IMR-90 (cell line): ENCODE measurements around the gene PTGR2. TPM values are rescaled to one million over a fixed set of nuclear protein-coding genes. Genes with fewer than 3 reads are reported as not detected.

ENCODE experiments used
- ATAC-seq: fragments of 200-7000 bp; cut with Tn5 transposase; 2 replicates; pipeline ENCODE4 v1.9.1; 2020; ENCODE audit warnings: low read depth, mild to moderate bottlenecking, moderate library complexity
- BruUV-seq: library from RNA; stranded (reverse); fragments of 400-500 nt; replicated peaks from 2 replicates; lab custom pipeline; 2021; lab: Mats Ljungman, UMichigan
- CTCF ChIA-PET: fragments of 300-600 bp; formaldehyde crosslinking; extraction: SDS; loops from one replicate; lab custom pipeline; 2021; ENCODE audit warnings: antibody characterized with exemption; lab: Yijun Ruan, JAX
- POLR2A ChIA-PET: fragments of 300-600 bp; sonication (Branson Sonifier 250); formaldehyde crosslinking; loops from one replicate; lab custom pipeline; 2022; ENCODE audit warnings: antibody characterized with exemption; ENCODE audit not compliant: unreplicated experiment; lab: Charles Lee
- DNase-seq: peaks from one replicate; pipeline ENCODE4 v3.0.0; 2013
- H2AFZ ChIP-seq: replicated peaks from 2 replicates; pipeline ENCODE3; 2013; ENCODE audit warnings: low read length, mild to moderate bottlenecking; ENCODE audit not compliant: poor library complexity
- H2AK5ac ChIP-seq: 2 replicates; pipeline ENCODE4 v1.6.1; 2013; ENCODE audit warnings: low read depth, low read length, inconsistent platforms
- H2AK9ac ChIP-seq: replicated peaks from 2 replicates; pipeline ENCODE3; 2013; ENCODE audit warnings: mild to moderate bottlenecking, low read depth, low read length, moderate library complexity; ENCODE audit not compliant: poor library complexity
- H2BK120ac ChIP-seq: 2 replicates; pipeline ENCODE4 v1.6.1; 2013; ENCODE audit warnings: low read depth, low read length, inconsistent platforms
- H2BK15ac ChIP-seq: 3 replicates; pipeline ENCODE4 v1.6.1; 2013; ENCODE audit warnings: low read depth, low read length, inconsistent platforms
- H2BK20ac ChIP-seq: 2 replicates; pipeline ENCODE4 v1.6.1; 2013; ENCODE audit warnings: low read depth, mild to moderate bottlenecking, inconsistent platforms, low read length, moderate library complexity
- H2BK5ac ChIP-seq: 2 replicates; pipeline ENCODE4 v1.6.1; 2013; ENCODE audit warnings: mild to moderate bottlenecking, low read depth, low read length, inconsistent platforms; ENCODE audit not compliant: poor library complexity, severe bottlenecking
- H3K14ac ChIP-seq: replicated peaks from 2 replicates; pipeline ENCODE4 v1.6.1; 2013; ENCODE audit warnings: low read depth, low read length, inconsistent platforms
- H3K18ac ChIP-seq: 2 replicates; pipeline ENCODE4 v1.6.1; 2013; ENCODE audit warnings: low read depth, low read length, control low read depth
- H3K23ac ChIP-seq: 2 replicates; pipeline ENCODE4 v1.6.1; 2013; ENCODE audit warnings: low read depth, low read length, inconsistent platforms
- H3K27ac ChIP-seq: 2 replicates; pipeline ENCODE4 v1.5.1; 2013; ENCODE audit warnings: mild to moderate bottlenecking, control low read depth, low read length; ENCODE audit not compliant: insufficient read depth
- H3K27me3 ChIP-seq: 2 replicates; pipeline ENCODE4 v1.6.1; 2013; ENCODE audit warnings: low read length; ENCODE audit not compliant: control insufficient read depth, insufficient read depth
- H3K36me3 ChIP-seq: 2 replicates; pipeline ENCODE4 v1.6.1; 2013; ENCODE audit warnings: low read length, mixed read lengths; ENCODE audit not compliant: control insufficient read depth, insufficient read depth
- H3K4ac ChIP-seq: 2 replicates; pipeline ENCODE4 v1.6.1; 2013; ENCODE audit warnings: low read depth, low read length, inconsistent platforms
- H3K4me1 ChIP-seq: 2 replicates; pipeline ENCODE4 v1.6.1; 2013; ENCODE audit warnings: low read length, mixed read lengths; ENCODE audit not compliant: control insufficient read depth, insufficient read depth
- H3K4me2 ChIP-seq: 2 replicates; pipeline ENCODE4 v1.6.1; 2013; ENCODE audit warnings: low read depth, mild to moderate bottlenecking, control low read depth, low read length, moderate library complexity
- H3K4me3 ChIP-seq: 2 replicates; pipeline ENCODE4 v1.5.1; 2013; ENCODE audit warnings: low read depth, mild to moderate bottlenecking, control low read depth, low read length, moderate library complexity; ENCODE audit not compliant: insufficient read depth
- H3K56ac ChIP-seq: 2 replicates; pipeline ENCODE4 v1.6.1; 2013; ENCODE audit warnings: low read length, inconsistent platforms; ENCODE audit not compliant: insufficient read depth; ENCODE audit errors: extremely low read depth
- H3K79me1 ChIP-seq, 2 experiments: 2 replicates each; pipeline ENCODE4 v1.6.1; 2013; ENCODE audit warnings: low read length in 2 of 2, inconsistent platforms in 1 of 2, low read depth in 1 of 2
- H3K9ac ChIP-seq: 2 replicates; pipeline ENCODE4 v1.6.1; 2013; ENCODE audit warnings: low read depth, low read length, control low read depth
- H3K9me1 ChIP-seq: 2 replicates; pipeline ENCODE4 v1.6.1; 2013; ENCODE audit warnings: low read length, inconsistent platforms; ENCODE audit not compliant: insufficient read depth
- H3K9me3 ChIP-seq: 2 replicates; pipeline ENCODE4 v1.6.1; 2013; ENCODE audit warnings: low read length; ENCODE audit not compliant: control insufficient read depth, insufficient read depth
- H4K20me1 ChIP-seq: 2 replicates; pipeline ENCODE4 v1.6.1; 2013; ENCODE audit warnings: low read length, inconsistent platforms; ENCODE audit not compliant: insufficient read depth
- H4K5ac ChIP-seq: 2 replicates; pipeline ENCODE4 v1.6.1; 2013; ENCODE audit warnings: mild to moderate bottlenecking, low read depth, low read length, control low read depth
- H4K8ac ChIP-seq, 2 experiments: 2 replicates each; pipeline ENCODE4 v1.6.1; 2013; ENCODE audit warnings: low read depth in 2 of 2, low read length in 2 of 2, control low read depth in 1 of 2, inconsistent platforms in 1 of 2
- H4K91ac ChIP-seq: 2 replicates; pipeline ENCODE4 v1.6.1; 2013; ENCODE audit warnings: low read depth, low read length, inconsistent platforms; ENCODE audit not compliant: insufficient read depth
- FOS ChIP-seq: fragments of 150-350 bp; IDR thresholded peaks from 2 replicates; pipeline ENCODE4 v1.6.1; 2016; ENCODE audit warnings: low read depth, low read length
- MAFK ChIP-seq: IDR thresholded peaks from 2 replicates; pipeline ENCODE4 v1.6.1; 2012; ENCODE audit warnings: low read depth, low read length, improper control_type of control experiment
- WGBS, 2 experiments: methylation state at CpG; one replicate each; pipeline versions ENCODE4 v1.1.5 to v1.1.7; 2013; ENCODE audit warnings: missing lambda C conversion rate in 2 of 2; ENCODE audit not compliant: insufficient read length in 1 of 2; ENCODE audit errors: extremely low coverage in 2 of 2; 5-methylcytosine and 5-hydroxymethylcytosine counted together
- dilution Hi-C: fragments of 300-500 bp; cut with HindIII; formaldehyde crosslinking; loops from one replicate; pipeline ENCODE4 v1.14.3; 2018; ENCODE audit warnings: low sequenced_read_pairs; ENCODE audit not compliant: unreplicated experiment
- in situ Hi-C: fragments of 300-500 bp; cut with MboI; formaldehyde crosslinking; loops from 3 replicates; pipeline ENCODE4 v1.14.3; 2019; ENCODE audit warnings: low sequenced_read_pairs, inconsistent platforms, mixed read lengths
- intact Hi-C: fragments of 100-400 bp; cut with micrococcal nuclease; formaldehyde crosslinking; loops from 2 replicates; pipeline ENCODE4 v1.10.0; 2022
- polyA plus RNA-seq, 3 experiments: library from polyadenylated mRNA; depleted of rRNA; stranded (reverse); fragments of >200 nt; gene quantifications; 2 replicates each; pipeline ENCODE4 v1.2.3, GENCODE V29; 2012; ENCODE audit warnings: low replicate concordance in 1 of 3
- total RNA-seq: library from RNA; depleted of rRNA; stranded (reverse); fragments of >200 nt; gene quantifications from 2 replicates; pipeline ENCODE4 v1.2.3, GENCODE V29; 2012

Gene PTGR2
- total and polyA plus RNA-seq, 2 of the 4 experiments (the other 2 are of a cell fraction) = 1.3 to 3.2 TPM

GRCh38 chr14:73888971-73889370 lies 37.3 kb downstream of the PTGR2 start:
- Histone ChIP-seq H2BK20ac (no peak overlapping the region), H3K56ac (no peak overlapping the region), H4K91ac (no peak overlapping the region), H4K5ac (no peak overlapping the region), H3K9me1 (no peaks in the 10 kb centered on the region; the same call in none of the 2 replicates), H3K27ac (no peak overlapping the region), H2AK9ac (no peak overlapping the region), H4K8ac (no peak overlapping the region), H2AK5ac (no peak overlapping the region), H3K9ac (no peak overlapping the region), H3K14ac (no peak overlapping the region), H3K4ac (no peak overlapping the region), H3K4me2 (no peak overlapping the region), H3K4me1 (peaks cover 2% of the 10 kb centered on the region; the same call in 1 of the 2 replicates), H2BK15ac (no peak overlapping the region), H2AFZ (no peak overlapping the region), H3K4me3 (no peak overlapping the region), H3K36me3 (peaks cover 2% of the 10 kb centered on the region; the same call in 1 of the 2 replicates), H3K79me1 (peaks cover 4 to 38% of the 10 kb centered on the region in 2 experiments), H2BK5ac (no peak overlapping the region), H3K27me3 (no peaks in the 10 kb centered on the region), H3K9me3 (no peaks in the 10 kb centered on the region), H3K23ac (no peak overlapping the region), H3K18ac (no peak overlapping the region), H4K20me1 (peaks cover 39% of the 10 kb centered on the region), H2BK120ac (no peak overlapping the region)
- ChIA-PET CTCF (no interaction called here), POLR2A (no interaction called here)
- no CpG with 5 or more reads among the region's 2 CpGs for WGBS, 2 experiments
- DNase-seq (peak; percentile 28), ATAC-seq (no peak)
- in situ Hi-C loops (no loop called here), intact Hi-C loops (no loop called here), dilution Hi-C loops (no loop called here)
- TF ChIP-seq FOS (no peak), MAFK (no peak)
- BruUV-seq = no TSS peak
